T1000 (cell line): ENCODE results near the gene ITGB3.
"Not testable (repeated sequence)": the region's sequence is repeated elsewhere in the genome, so short reads cannot be mapped to it uniquely, and the experiment has no call there.

Experiments used
- DNase-seq: peaks from one replicate; lab custom pipeline; 2025; ENCODE audit warnings: mixed read lengths; lab: John Stamatoyannopoulos, UW

The ITGB3 gene

GRCh38 chr17:47223007-47223406, 30.6 kb upstream of the ITGB3 start:
- DNase-seq: no peak

- DNase-seq: no peak
Measured at GRCh38 chr17:47223460-47223859, 30.2 kb upstream of the ITGB3 start.

GRCh38 chr17:47224077-47224476, 29.6 kb upstream of the ITGB3 start:
- not testable (repeated sequence) for DNase-seq

GRCh38 chr17:47224966-47225365, 28.7 kb upstream of the ITGB3 start:
- DNase-seq: no peak

GRCh38 chr17:47225436-47225858, 28.2 kb upstream of the ITGB3 start:
- peak; percentile 24 for DNase-seq

- DNase-seq: no peak
Measured at GRCh38 chr17:47225911-47226688, 27.5 kb upstream of the ITGB3 start.

- DNase-seq: no peak
Measured at GRCh38 chr17:47227862-47228261, 25.8 kb upstream of the ITGB3 start.

GRCh38 chr17:47229535-47230443, 23.8 kb upstream of the ITGB3 start:
- peak; percentile 87 for DNase-seq

GRCh38 chr17:47230864-47231263, 22.8 kb upstream of the ITGB3 start:
- no peak for DNase-seq

GRCh38 chr17:47231334-47231733, 22.3 kb upstream of the ITGB3 start:
- no peak for DNase-seq

- DNase-seq: no peak
Measured at GRCh38 chr17:47231866-47232265, 21.8 kb upstream of the ITGB3 start.

GRCh38 chr17:47232465-47232864, 21.2 kb upstream of the ITGB3 start:
- DNase-seq: no peak

GRCh38 chr17:47235506-47235905, 18.1 kb upstream of the ITGB3 start:
- DNase-seq: no peak

GRCh38 chr17:47235923-47236322, 17.7 kb upstream of the ITGB3 start:
- DNase-seq: no peak

- DNase-seq: no peak
Measured at GRCh38 chr17:47237841-47238240, 15.8 kb upstream of the ITGB3 start.

GRCh38 chr17:47238321-47239010, 15.2 kb upstream of the ITGB3 start:
- no peak for DNase-seq

- no peak for DNase-seq
Measured at GRCh38 chr17:47239619-47239966, 14.0 kb upstream of the ITGB3 start.

GRCh38 chr17:47239967-47240651, 13.5 kb upstream of the ITGB3 start:
- DNase-seq: peak; percentile 93

GRCh38 chr17:47240806-47241205, 12.8 kb upstream of the ITGB3 start:
- no peak for DNase-seq

GRCh38 chr17:47242648-47243047, 11.0 kb upstream of the ITGB3 start:
- no peak for DNase-seq

GRCh38 chr17:47243737-47244598, 9.7 kb upstream of the ITGB3 start:
- no peak for DNase-seq
